Trophoblast cell (in vitro differentiated cells and primary cell): Measurements from ENCODE around the gene GALE.

Experiments
- DNase-seq, 2 donors: peaks; one replicate each; pipeline ENCODE4 v3.0.0-alpha.2; 2016
- H2AFZ ChIP-seq: 2 replicates; pipeline ENCODE4 v1.6.1; 2013; ENCODE audit warnings: low read length, moderate library complexity, mild to moderate bottlenecking; ENCODE audit not compliant: insufficient read depth, poor library complexity
- H2AK5ac ChIP-seq: 2 replicates; pipeline ENCODE4 v1.6.1; 2013; ENCODE audit warnings: mild to moderate bottlenecking, low read length
- H2BK120ac ChIP-seq: 2 replicates; pipeline ENCODE4 v1.6.1; 2013; ENCODE audit warnings: low read length, mild to moderate bottlenecking, moderate library complexity; ENCODE audit not compliant: insufficient read depth, poor library complexity
- H2BK12ac ChIP-seq: 2 replicates; pipeline ENCODE4 v1.6.1; 2013; ENCODE audit warnings: mild to moderate bottlenecking, low read length, moderate library complexity
- H2BK5ac ChIP-seq: 2 replicates; pipeline ENCODE4 v1.6.1; 2013; ENCODE audit warnings: low read length, low read depth, moderate library complexity, mild to moderate bottlenecking; ENCODE audit not compliant: poor library complexity
- H3K14ac ChIP-seq: 2 replicates; pipeline ENCODE4 v1.6.1; 2013; ENCODE audit warnings: mild to moderate bottlenecking, low read length
- H3K18ac ChIP-seq: 2 replicates; pipeline ENCODE4 v1.6.1; 2013; ENCODE audit warnings: mild to moderate bottlenecking, low read length
- H3K23ac ChIP-seq: 2 replicates; pipeline ENCODE4 v1.6.1; 2013; ENCODE audit warnings: low read length
- H3K27ac ChIP-seq: 2 replicates; pipeline ENCODE4 v1.5.1; 2013; ENCODE audit warnings: low read depth, mild to moderate bottlenecking, inconsistent platforms, low read length, moderate library complexity
- H3K27me3 ChIP-seq: 2 replicates; pipeline ENCODE4 v1.6.1; 2013; ENCODE audit warnings: inconsistent platforms, mild to moderate bottlenecking, low read length, moderate library complexity; ENCODE audit not compliant: insufficient read depth
- H3K36me3 ChIP-seq, 2 experiments: 1 replicate in 1 of 2; 2 replicates in 1 of 2; pipeline ENCODE4 v1.6.1; 2013; ENCODE audit warnings: low read length in 2 of 2, mild to moderate bottlenecking in 2 of 2, moderate library complexity in 1 of 2; ENCODE audit not compliant: insufficient read depth in 2 of 2, control insufficient read depth in 1 of 2
- H3K4ac ChIP-seq: 2 replicates; pipeline ENCODE4 v1.6.1; 2013; ENCODE audit warnings: low read depth, mild to moderate bottlenecking, low read length, moderate library complexity
- H3K4me1 ChIP-seq, 2 experiments: 1 replicate in 1 of 2; 2 replicates in 1 of 2; pipeline ENCODE4 v1.6.1; 2013; ENCODE audit warnings: low read length in 2 of 2, mild to moderate bottlenecking in 2 of 2, moderate library complexity in 1 of 2; ENCODE audit not compliant: insufficient read depth in 2 of 2, control insufficient read depth in 1 of 2
- H3K4me2 ChIP-seq: 2 replicates; pipeline ENCODE4 v1.6.1; 2013; ENCODE audit warnings: inconsistent platforms, mild to moderate bottlenecking, low read length, moderate library complexity
- H3K4me3 ChIP-seq: 2 replicates; pipeline ENCODE4 v1.5.1; 2013; ENCODE audit warnings: mild to moderate bottlenecking, low read depth, low read length, inconsistent platforms
- H3K79me1 ChIP-seq: one replicate; pipeline ENCODE4 v1.6.1; 2013; ENCODE audit warnings: low read length
- H3K79me2 ChIP-seq: 2 replicates; pipeline ENCODE4 v1.6.1; 2013; ENCODE audit warnings: low read length, mild to moderate bottlenecking; ENCODE audit not compliant: control insufficient read depth, insufficient read depth, poor library complexity
- H3K9ac ChIP-seq: 2 replicates; pipeline ENCODE4 v1.6.1; 2013; ENCODE audit warnings: mild to moderate bottlenecking, low read length
- H3K9me3 ChIP-seq: 2 replicates; pipeline ENCODE4 v1.6.1; 2013; ENCODE audit warnings: low read depth, mild to moderate bottlenecking, control low read depth, inconsistent platforms, low read length; ENCODE audit not compliant: insufficient read depth
- H4K12ac ChIP-seq: 2 replicates; pipeline ENCODE4 v1.6.1; 2013; ENCODE audit warnings: low read depth, mild to moderate bottlenecking, low read length, moderate library complexity
- H4K8ac ChIP-seq: 2 replicates; pipeline ENCODE4 v1.6.1; 2013; ENCODE audit warnings: low read depth, mild to moderate bottlenecking, low read length, moderate library complexity
- H4K91ac ChIP-seq: one replicate; pipeline ENCODE4 v1.6.1; 2013; ENCODE audit warnings: low read depth, mild to moderate bottlenecking, low read length, moderate library complexity
- WGBS: extraction: QIAGEN DNeasy Blood & Tissue Kit; methylation state at CpG from one replicate; pipeline ENCODE4 v1.1.7; 2013; ENCODE audit warnings: missing lambda C conversion rate; ENCODE audit not compliant: insufficient read length, insufficient coverage; ENCODE audit errors: extremely low coverage; 5-methylcytosine and 5-hydroxymethylcytosine counted together

The GALE gene

GRCh38 chr1:23809751-23810171 lies 9.2 kb upstream of the GALE start:
- no peaks in the 10 kb centered on the region for H3K79me2 ChIP-seq
- H4K91ac ChIP-seq: no peak overlapping the region
- H4K8ac ChIP-seq: no peak overlapping the region
- H2BK5ac ChIP-seq: no peak overlapping the region
- no peak overlapping the region for H3K4me3 ChIP-seq
- WGBS: no CpG with 5 or more reads among the region's 6 CpGs
- no peak overlapping the region for H2BK12ac ChIP-seq
- H3K4ac ChIP-seq: no peak overlapping the region
- no peaks in the 10 kb centered on the region for H3K4me1 ChIP-seq
- no peak overlapping the region for H3K23ac ChIP-seq
- no peak overlapping the region for H3K27ac ChIP-seq
- H3K4me2 ChIP-seq: no peak overlapping the region
- peaks cover 3% of the 10 kb centered on the region for H3K9me3 ChIP-seq
- no peak overlapping the region for H2AFZ ChIP-seq
- peaks cover 12 to 15% of the 10 kb centered on the region in 2 experiments for H3K36me3 ChIP-seq
- no peak overlapping the region for H3K18ac ChIP-seq
- H3K27me3 ChIP-seq: no peaks in the 10 kb centered on the region
- H2BK120ac ChIP-seq: no peak overlapping the region
- no peaks in the 10 kb centered on the region for H3K79me1 ChIP-seq
- H3K14ac ChIP-seq: no peak overlapping the region
- H2AK5ac ChIP-seq: no peak overlapping the region
- H3K9ac ChIP-seq: no peak overlapping the region
- peak; percentile 54 to 73 for DNase-seq
- no peak overlapping the region for H4K12ac ChIP-seq

GRCh38 chr1:23807453-23807852 lies 6.9 kb upstream of the GALE start:
- no peak overlapping the region for H3K4me3 ChIP-seq
- no peak overlapping the region for H2AFZ ChIP-seq
- no peak overlapping the region for H3K23ac ChIP-seq
- H2BK5ac ChIP-seq: no peak overlapping the region
- H4K8ac ChIP-seq: no peak overlapping the region
- no peak overlapping the region for H4K12ac ChIP-seq
- no peak for DNase-seq
- H3K36me3 ChIP-seq: peaks cover 10 to 15% of the 10 kb centered on the region in 2 experiments
- peaks cover 3% of the 10 kb centered on the region for H3K9me3 ChIP-seq
- H3K14ac ChIP-seq: no peak overlapping the region
- no peaks in the 10 kb centered on the region for H3K79me2 ChIP-seq
- H2BK12ac ChIP-seq: no peak overlapping the region
- no peak overlapping the region for H3K27ac ChIP-seq
- no peak overlapping the region for H4K91ac ChIP-seq
- H3K79me1 ChIP-seq: no peaks in the 10 kb centered on the region
- H2BK120ac ChIP-seq: no peak overlapping the region
- no peak overlapping the region for H3K18ac ChIP-seq
- no peaks in the 10 kb centered on the region for H3K27me3 ChIP-seq
- H3K4ac ChIP-seq: no peak overlapping the region
- H2AK5ac ChIP-seq: no peak overlapping the region
- no CpG with 5 or more reads among the region's 3 CpGs for WGBS
- no peak overlapping the region for H3K4me2 ChIP-seq
- H3K4me1 ChIP-seq: no peaks in the 10 kb centered on the region
- no peak overlapping the region for H3K9ac ChIP-seq

- no peak for DNase-seq
- H3K27ac ChIP-seq: no peak overlapping the region
- peaks cover 3% of the 10 kb centered on the region for H3K9me3 ChIP-seq
- H2BK120ac ChIP-seq: no peak overlapping the region
- no peak overlapping the region for H2AFZ ChIP-seq
- no peak overlapping the region for H3K14ac ChIP-seq
- H3K36me3 ChIP-seq: peaks cover 3 to 12% of the 10 kb centered on the region in 2 experiments
- no peak overlapping the region for H4K8ac ChIP-seq
- no peak overlapping the region for H3K4me3 ChIP-seq
- no peak overlapping the region for H2BK5ac ChIP-seq
- peaks cover 0 to 2% of the 10 kb centered on the region in 2 experiments for H3K4me1 ChIP-seq
- no peak overlapping the region for H3K23ac ChIP-seq
- H4K91ac ChIP-seq: no peak overlapping the region
- H3K4ac ChIP-seq: no peak overlapping the region
- H3K4me2 ChIP-seq: no peak overlapping the region
- WGBS: no CpG with 5 or more reads among the region's 6 CpGs
- no peaks in the 10 kb centered on the region for H3K79me2 ChIP-seq
- H2BK12ac ChIP-seq: no peak overlapping the region
- H3K9ac ChIP-seq: no peak overlapping the region
- H3K79me1 ChIP-seq: no peaks in the 10 kb centered on the region
- H2AK5ac ChIP-seq: no peak overlapping the region
- no peak overlapping the region for H4K12ac ChIP-seq
- H3K27me3 ChIP-seq: no peaks in the 10 kb centered on the region
- H3K18ac ChIP-seq: no peak overlapping the region
Observed at GRCh38 chr1:23806280-23806679, 5.7 kb upstream of the GALE start.

GRCh38 chr1:23805025-23805424 lies 4.5 kb upstream of the GALE start:
- H3K27ac ChIP-seq: no peak overlapping the region
- no peak overlapping the region for H3K4me3 ChIP-seq
- no peak overlapping the region for H3K14ac ChIP-seq
- H3K9me3 ChIP-seq: peaks cover 3% of the 10 kb centered on the region
- H3K27me3 ChIP-seq: no peaks in the 10 kb centered on the region
- H2BK120ac ChIP-seq: no peak overlapping the region
- no peak overlapping the region for H2AK5ac ChIP-seq
- H3K79me2 ChIP-seq: peaks cover 3% of the 10 kb centered on the region
- no peak overlapping the region for H2BK5ac ChIP-seq
- H3K4me1 ChIP-seq: peaks cover 0 to 5% of the 10 kb centered on the region in 2 experiments
- peaks cover 3 to 12% of the 10 kb centered on the region in 2 experiments for H3K36me3 ChIP-seq
- no peak overlapping the region for H3K18ac ChIP-seq
- H3K79me1 ChIP-seq: peaks cover 8% of the 10 kb centered on the region
- no peak overlapping the region for H4K8ac ChIP-seq
- no peak overlapping the region for H2AFZ ChIP-seq
- H3K23ac ChIP-seq: no peak overlapping the region
- H3K4me2 ChIP-seq: no peak overlapping the region
- H2BK12ac ChIP-seq: no peak overlapping the region
- no CpG with 5 or more reads among the region's 2 CpGs for WGBS
- no peak overlapping the region for H3K4ac ChIP-seq
- no peak overlapping the region for H4K12ac ChIP-seq
- DNase-seq: no peak
- H4K91ac ChIP-seq: no peak overlapping the region
- H3K9ac ChIP-seq: no peak overlapping the region
